Activated naive CD8-positive, alpha-beta T cell treated with anti-CD3 and anti-CD28 coated beads for 36 hours (primary cell): ENCODE results near the gene ARID1A. TPM values are rescaled to one million over a fixed set of nuclear protein-coding genes. Genes with fewer than 3 reads are reported as not detected.
A peak's percentile ranks its signal among the peaks of the same experiment; 100 is the strongest.
"Not testable (repeated sequence)": the region's sequence is repeated elsewhere in the genome, so short reads cannot be mapped to it uniquely, and the experiment has no call there.

Experiments
- DNase-seq: peaks from one replicate; pipeline ENCODE4 v3.0.0; 2021
- H3K27ac Mint-ChIP-seq: one replicate; pipeline ENCODE4 v1.8.0; 2022; ENCODE audit warnings: mild to moderate bottlenecking, moderate library complexity, mixed read lengths
- H3K27me3 Mint-ChIP-seq: one replicate; pipeline ENCODE4 v1.8.0; 2022; ENCODE audit warnings: mild to moderate bottlenecking, mixed read lengths
- H3K36me3 Mint-ChIP-seq: one replicate; pipeline ENCODE4 v1.8.0; 2021; ENCODE audit warnings: mild to moderate bottlenecking, mixed read lengths
- H3K4me1 Mint-ChIP-seq: one replicate; pipeline ENCODE4 v1.8.0; 2021; ENCODE audit warnings: mixed read lengths
- H3K4me3 Mint-ChIP-seq: one replicate; pipeline ENCODE4 v1.8.0; 2022; ENCODE audit warnings: mild to moderate bottlenecking, moderate library complexity, mixed read lengths
- H3K9me3 Mint-ChIP-seq: one replicate; pipeline ENCODE4 v1.8.0; 2022; ENCODE audit warnings: mixed read lengths
- total RNA-seq, 2 experiments: library from RNA; stranded (reverse); gene quantifications; one replicate each; pipeline ENCODE4 v1.2.3, GENCODE V29; 2021

Gene ARID1A
- 10 to 100 TPM; 75.6 to 78.4 TPM for total RNA-seq

GRCh38 chr1:26695356-26696118 is at the start of gene ARID1A:
ARID1A (plus strand) TSS chr1:26696015; CDS start chr1:26696404, 389 bp downstream.
- H3K27me3 Mint-ChIP-seq = no peaks in the 10 kb centered on the region
- H3K36me3 Mint-ChIP-seq = peaks cover 2% of the 10 kb centered on the region
- H3K9me3 Mint-ChIP-seq = no peaks in the 10 kb centered on the region
- peaks cover 34% of the 10 kb centered on the region for H3K4me1 Mint-ChIP-seq
- H3K4me3 Mint-ChIP-seq = peak within 1 kb of the TSS; percentile 85
- peak within 1 kb of the TSS; percentile 98 for H3K27ac Mint-ChIP-seq
- DNase-seq = peak; percentile 95

- H3K9me3 Mint-ChIP-seq = no peaks in the 10 kb centered on the region
- no peak overlapping the region for H3K27ac Mint-ChIP-seq
- no peak overlapping the region for H3K4me3 Mint-ChIP-seq
- no peaks in the 10 kb centered on the region for H3K36me3 Mint-ChIP-seq
- H3K4me1 Mint-ChIP-seq = peaks cover 11% of the 10 kb centered on the region
- no peak for DNase-seq
- H3K27me3 Mint-ChIP-seq = no peaks in the 10 kb centered on the region
Measured at GRCh38 chr1:26664802-26665201, 31.0 kb upstream of the ARID1A start.

GRCh38 chr1:26666855-26667254 is 29.0 kb upstream of the ARID1A start:
- Mint-ChIP-seq H3K27me3 (no peaks in the 10 kb centered on the region), H3K27ac (no peak overlapping the region), H3K4me3 (no peak overlapping the region), H3K4me1 (peaks cover 11% of the 10 kb centered on the region), H3K36me3 (no peaks in the 10 kb centered on the region), H3K9me3 (no peaks in the 10 kb centered on the region)
- no peak for DNase-seq

GRCh38 chr1:26668106-26668786 is 27.6 kb upstream of the ARID1A start:
- not testable (repeated sequence) for DNase-seq, H3K36me3 Mint-ChIP-seq, H3K9me3 Mint-ChIP-seq, H3K4me3 Mint-ChIP-seq, H3K27me3 Mint-ChIP-seq, H3K27ac Mint-ChIP-seq
- peaks cover 11% of the 10 kb centered on the region for H3K4me1 Mint-ChIP-seq

- Mint-ChIP-seq H3K27ac (peak overlapping the region; percentile 30), H3K4me1 (peaks cover 14% of the 10 kb centered on the region), H3K9me3 (no peaks in the 10 kb centered on the region), H3K4me3 (peak overlapping the region; percentile 27), H3K36me3 (no peaks in the 10 kb centered on the region), H3K27me3 (no peaks in the 10 kb centered on the region)
- peak; percentile 45 for DNase-seq
Measured at GRCh38 chr1:26677306-26678115, 18.3 kb upstream of the ARID1A start.

GRCh38 chr1:26684763-26685508 is 10.9 kb upstream of the ARID1A start:
- no peaks in the 10 kb centered on the region for H3K27me3 Mint-ChIP-seq
- H3K36me3 Mint-ChIP-seq = no peaks in the 10 kb centered on the region
- no peak overlapping the region for H3K4me3 Mint-ChIP-seq
- H3K27ac Mint-ChIP-seq = no peak overlapping the region
- no peak for DNase-seq
- no peaks in the 10 kb centered on the region for H3K9me3 Mint-ChIP-seq
- peaks cover 14% of the 10 kb centered on the region for H3K4me1 Mint-ChIP-seq

DNA sequence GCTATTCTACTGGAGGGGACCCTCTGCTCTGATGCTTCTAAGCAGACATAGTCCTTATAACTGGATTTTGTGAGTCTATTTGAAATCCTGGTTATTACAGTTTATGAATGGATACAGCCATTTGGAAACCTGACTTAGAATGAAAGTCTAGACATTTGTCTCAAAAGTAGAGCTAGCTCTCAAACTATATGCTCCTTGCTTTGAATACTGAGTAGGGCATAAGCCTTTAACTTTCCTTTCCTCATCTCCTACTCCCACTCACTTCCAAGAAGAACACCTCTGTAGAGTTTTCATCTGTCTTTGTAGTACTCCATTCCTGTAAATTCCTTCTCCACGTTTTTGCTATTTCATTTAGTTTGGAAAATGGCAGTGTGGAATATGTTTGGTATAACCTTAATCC is 9.0 kb upstream of the ARID1A start:
- Mint-ChIP-seq H3K27me3 (no peaks in the 10 kb centered on the region), H3K4me3 (no peak overlapping the region)

GRCh38 chr1:26689504-26689903 is 6.3 kb upstream of the ARID1A start:
- no peak for DNase-seq
- Mint-ChIP-seq H3K36me3 (no peaks in the 10 kb centered on the region), H3K9me3 (no peaks in the 10 kb centered on the region), H3K4me1 (peaks cover 40% of the 10 kb centered on the region), H3K27ac (no peak overlapping the region), H3K27me3 (no peaks in the 10 kb centered on the region), H3K4me3 (no peak overlapping the region)

More for the DNA sequence above, 9.0 kb upstream of the ARID1A start:
- no peaks in the 10 kb centered on the region for H3K9me3 Mint-ChIP-seq
- no peak overlapping the region for H3K27ac Mint-ChIP-seq
- peaks cover 21% of the 10 kb centered on the region for H3K4me1 Mint-ChIP-seq
- DNase-seq = no peak
- H3K36me3 Mint-ChIP-seq = no peaks in the 10 kb centered on the region

DNA sequence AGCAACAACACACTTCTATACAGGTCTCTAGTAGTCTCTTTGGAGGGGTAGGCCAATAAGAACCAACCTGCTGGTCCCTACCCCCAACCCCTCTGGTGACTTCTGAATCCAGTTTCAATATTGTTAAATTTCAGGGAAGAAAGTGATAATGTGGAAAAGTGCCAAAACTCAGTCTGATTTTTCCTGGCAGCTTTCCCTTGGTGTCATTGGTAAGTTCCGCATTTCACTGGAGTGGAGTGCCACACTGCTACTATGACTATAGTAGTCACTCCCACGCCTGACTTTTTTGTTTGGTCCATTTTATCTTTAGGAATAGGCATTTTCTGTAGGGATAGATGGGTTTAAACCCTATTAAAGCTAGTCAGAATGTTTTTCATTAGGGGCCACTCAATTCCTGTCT is 5.7 kb upstream of the ARID1A start:
- H3K27ac Mint-ChIP-seq = no peak overlapping the region
- no peaks in the 10 kb centered on the region for H3K27me3 Mint-ChIP-seq
- H3K36me3 Mint-ChIP-seq = no peaks in the 10 kb centered on the region
- peaks cover 40% of the 10 kb centered on the region for H3K4me1 Mint-ChIP-seq
- DNase-seq = no peak
- no peak overlapping the region for H3K4me3 Mint-ChIP-seq
- H3K9me3 Mint-ChIP-seq = no peaks in the 10 kb centered on the region

GRCh38 chr1:26690576-26691031 is 5.2 kb upstream of the ARID1A start:
- H3K9me3 Mint-ChIP-seq = no peaks in the 10 kb centered on the region
- peaks cover 40% of the 10 kb centered on the region for H3K4me1 Mint-ChIP-seq
- DNase-seq = no peak
- H3K27me3 Mint-ChIP-seq = no peaks in the 10 kb centered on the region
- peak overlapping the region; percentile 38 for H3K27ac Mint-ChIP-seq
- no peak overlapping the region for H3K4me3 Mint-ChIP-seq
- no peaks in the 10 kb centered on the region for H3K36me3 Mint-ChIP-seq

GRCh38 chr1:26692211-26692792 is 3.5 kb upstream of the ARID1A start:
- DNase-seq = peak; percentile 81
- no peaks in the 10 kb centered on the region for H3K36me3 Mint-ChIP-seq
- H3K4me1 Mint-ChIP-seq = peaks cover 37% of the 10 kb centered on the region
- H3K9me3 Mint-ChIP-seq = no peaks in the 10 kb centered on the region
- H3K27me3 Mint-ChIP-seq = no peaks in the 10 kb centered on the region
- H3K4me3 Mint-ChIP-seq = peak overlapping the region; percentile 85
- H3K27ac Mint-ChIP-seq = peak overlapping the region; percentile 98

- Mint-ChIP-seq H3K27me3 (no peaks in the 10 kb centered on the region), H3K9me3 (no peaks in the 10 kb centered on the region), H3K27ac (peak overlapping the region; percentile 98), H3K4me1 (peaks cover 35% of the 10 kb centered on the region), H3K4me3 (peak overlapping the region; percentile 85), H3K36me3 (no peaks in the 10 kb centered on the region)
- peak; percentile 90 for DNase-seq
Measured at GRCh38 chr1:26692793-26693490, 2.9 kb upstream of the ARID1A start.

DNA sequence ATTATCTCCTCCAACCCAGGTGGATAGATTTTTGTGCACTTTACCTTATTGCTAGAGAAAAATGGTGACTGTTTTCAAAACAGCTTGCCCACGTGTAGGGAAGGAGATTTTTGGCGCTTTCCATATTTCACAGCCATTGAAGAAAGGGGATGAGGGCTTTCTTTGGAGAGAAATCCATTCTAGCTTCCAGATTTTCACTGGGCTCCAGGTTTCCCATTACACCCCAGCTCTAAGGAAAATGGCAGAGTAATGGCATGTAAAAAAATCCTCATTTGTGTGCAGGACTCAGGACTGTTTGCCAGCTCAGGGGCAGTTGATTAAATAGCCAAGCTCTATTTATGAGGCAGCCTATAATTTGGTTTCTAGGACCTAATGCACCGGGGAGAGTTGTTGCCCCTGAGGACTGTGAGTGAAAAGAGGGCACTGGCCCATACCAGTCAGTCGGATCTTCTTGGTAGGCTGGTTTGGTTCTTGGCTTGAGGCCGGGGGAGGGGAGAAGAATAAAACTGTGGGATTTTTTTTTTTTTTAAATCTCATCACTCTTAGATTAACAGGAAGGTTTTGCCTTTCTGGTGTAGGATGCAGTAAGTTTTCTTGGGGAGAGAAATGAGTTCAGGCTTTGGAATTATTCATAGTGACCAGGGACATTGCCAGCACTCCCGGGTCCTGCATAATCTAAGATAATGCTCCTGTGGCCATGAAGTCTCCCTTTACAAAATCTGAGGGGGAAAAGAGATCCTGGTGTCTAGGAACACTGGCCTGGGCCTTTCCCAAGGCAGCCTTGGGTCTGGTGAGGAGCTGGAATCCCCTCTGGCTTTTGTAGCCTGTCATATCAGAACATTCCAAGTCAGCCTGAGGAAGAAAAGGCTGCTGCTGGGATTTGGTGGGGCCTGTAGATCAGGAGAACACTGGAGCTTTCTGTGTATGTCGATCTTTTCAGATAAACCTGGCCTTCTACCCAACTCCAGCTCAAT is 1.9 kb upstream of the ARID1A start:
- Mint-ChIP-seq H3K9me3 (no peaks in the 10 kb centered on the region), H3K36me3 (no peaks in the 10 kb centered on the region), H3K4me1 (peaks cover 35% of the 10 kb centered on the region), H3K27me3 (no peaks in the 10 kb centered on the region), H3K4me3 (peak overlapping the region; percentile 85), H3K27ac (peak overlapping the region; percentile 98)
- no peak for DNase-seq
